Activated naive CD4-positive, alpha-beta T cell (primary cell): ENCODE measurements around the gene IMPDH2.

Source experiments
- DNase-seq, 4 experiments: peaks; one replicate each; lab custom pipeline; 2025; lab: John Stamatoyannopoulos, UW

Gene IMPDH2

GRCh38 chr3:49005998-49006397 is 23.2 kb downstream of the IMPDH2 start:
- DNase-seq = no peak

GRCh38 chr3:49005303-49005680 is 23.9 kb downstream of the IMPDH2 start:
- no peak for DNase-seq

- no peak for DNase-seq
Measured at GRCh38 chr3:49004352-49005302, 24.6 kb downstream of the IMPDH2 start.

GRCh38 chr3:49001155-49001554 is 28.0 kb downstream of the IMPDH2 start:
- no peak for DNase-seq

- DNase-seq = no peak
Measured at GRCh38 chr3:48999085-48999858, 29.9 kb downstream of the IMPDH2 start.

- DNase-seq = no peak
Measured at GRCh38 chr3:48997714-48998637, 31.2 kb downstream of the IMPDH2 start.

- DNase-seq = no peak
Measured at GRCh38 chr3:48997102-48997635, 32.0 kb downstream of the IMPDH2 start.

- no peak for DNase-seq
Measured at GRCh38 chr3:48996640-48997039, 32.6 kb downstream of the IMPDH2 start.

GRCh38 chr3:48993834-48994233 is 35.4 kb downstream of the IMPDH2 start:
- DNase-seq = no peak

GRCh38 chr3:48991851-48992545 is 37.2 kb downstream of the IMPDH2 start:
- no peak for DNase-seq

GRCh38 chr3:48990636-48991469 is 38.3 kb downstream of the IMPDH2 start:
- DNase-seq = no peak

- peak in 3 of 4 experiments; percentile 43 to 60 (median 51) for DNase-seq
Measured at GRCh38 chr3:48989796-48990635, 39.2 kb downstream of the IMPDH2 start, which contains the start of gene P4HTM. TSS of gene P4HTM (plus strand) at chr3:48990241. CDS start at chr3:48990257, 16 bp downstream.

GRCh38 chr3:48989126-48989795 is 39.9 kb downstream of the IMPDH2 start:
- no peak for DNase-seq

- DNase-seq = no peak
Measured at GRCh38 chr3:48985831-48986376, 43.3 kb downstream of the IMPDH2 start.

GRCh38 chr3:48984663-48985062 is 44.5 kb downstream of the IMPDH2 start:
- DNase-seq = no peak

- no peak for DNase-seq
Measured at GRCh38 chr3:48983096-48983495, 46.1 kb downstream of the IMPDH2 start.

- no peak for DNase-seq
Measured at GRCh38 chr3:48982686-48983085, 46.5 kb downstream of the IMPDH2 start.

- DNase-seq = no peak
Measured at GRCh38 chr3:48982016-48982415, 47.2 kb downstream of the IMPDH2 start.
